Measurements from ENCODE around the gene SIVA1. TPM values are rescaled to one million over a fixed set of nuclear protein-coding genes. Genes with fewer than 3 reads are reported as not detected.

SIVA1 gene
- total RNA-seq, 1 donor from 2014 or later: 47.9 TPM

GRCh38 chr14:104774453-104775072 lies 21.6 kb downstream of the SIVA1 start:
- intact Hi-C loops (cut with micrococcal nuclease): no loop called here
- TF ChIP-seq, protein P1, sequence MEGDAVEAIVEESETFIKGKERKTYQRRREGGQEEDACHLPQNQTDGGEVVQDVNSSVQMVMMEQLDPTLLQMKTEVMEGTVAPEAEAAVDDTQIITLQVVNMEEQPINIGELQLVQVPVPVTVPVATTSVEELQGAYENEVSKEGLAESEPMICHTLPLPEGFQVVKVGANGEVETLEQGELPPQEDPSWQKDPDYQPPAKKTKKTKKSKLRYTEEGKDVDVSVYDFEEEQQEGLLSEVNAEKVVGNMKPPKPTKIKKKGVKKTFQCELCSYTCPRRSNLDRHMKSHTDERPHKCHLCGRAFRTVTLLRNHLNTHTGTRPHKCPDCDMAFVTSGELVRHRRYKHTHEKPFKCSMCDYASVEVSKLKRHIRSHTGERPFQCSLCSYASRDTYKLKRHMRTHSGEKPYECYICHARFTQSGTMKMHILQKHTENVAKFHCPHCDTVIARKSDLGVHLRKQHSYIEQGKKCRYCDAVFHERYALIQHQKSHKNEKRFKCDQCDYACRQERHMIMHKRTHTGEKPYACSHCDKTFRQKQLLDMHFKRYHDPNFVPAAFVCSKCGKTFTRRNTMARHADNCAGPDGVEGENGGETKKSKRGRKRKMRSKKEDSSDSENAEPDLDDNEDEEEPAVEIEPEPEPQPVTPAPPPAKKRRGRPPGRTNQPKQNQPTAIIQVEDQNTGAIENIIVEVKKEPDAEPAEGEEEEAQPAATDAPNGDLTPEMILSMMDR (IDR thresholded peaks at IDR 0.05): no peak
- Mint-ChIP-seq H3K9me3 (peaks cover 2% of the 10 kb centered on the region), H3K4me3 (no peak overlapping the region), H3K27ac (no peak overlapping the region), H3K4me1 (no peaks in the 10 kb centered on the region), H3K27me3 (no peaks in the 10 kb centered on the region), H3K36me3 (ENCODE audit: low read depth) (peaks cover 38% of the 10 kb centered on the region)
- ChIA-PET CTCF (no interaction called here), POLR2A (interaction anchor here (0.6 kb wide), 1 partner anchor 2000 kb away, joined by 3 read pairs; no protein-coding TSS in a partner anchor)
- ATAC-seq (ENCODE audit: low read depth) (no peak), DNase-seq (no peak)

DNA sequence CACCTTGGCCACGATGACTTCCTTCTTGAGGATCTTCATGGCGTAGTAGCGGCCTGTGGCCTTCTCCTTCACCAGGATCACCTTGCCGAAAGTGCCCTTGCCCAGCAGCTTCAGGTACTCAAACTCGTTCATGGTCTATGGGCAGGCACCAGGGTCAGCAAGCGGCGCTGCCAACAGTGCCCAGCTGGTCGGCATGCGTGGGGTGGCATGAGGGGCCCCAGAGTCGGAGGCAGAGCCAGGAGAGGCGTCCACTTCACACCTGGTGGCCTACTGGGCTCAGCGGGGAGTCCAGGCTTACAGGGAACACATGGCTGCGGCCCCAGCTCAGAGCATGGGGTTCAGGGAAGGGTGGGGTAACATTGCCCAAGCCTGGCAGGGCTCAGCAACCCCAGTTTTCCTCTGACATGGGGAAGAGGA lies 22.1 kb downstream of the SIVA1 start:
- H3K36me3 Mint-ChIP-seq (ENCODE audit: low read depth): peaks cover 33% of the 10 kb centered on the region
- CTCF ChIA-PET: no interaction called here
- POLR2A ChIA-PET: interaction anchor here (0.6 kb wide), 1 partner anchor 2000 kb away, joined by 3 read pairs; no protein-coding TSS in a partner anchor
- H3K27ac Mint-ChIP-seq: no peak overlapping the region
- H3K9me3 Mint-ChIP-seq: peaks cover 2% of the 10 kb centered on the region
- H3K4me1 Mint-ChIP-seq: no peaks in the 10 kb centered on the region
- H3K27me3 Mint-ChIP-seq: no peaks in the 10 kb centered on the region
- DNase-seq (no peak), ATAC-seq (ENCODE audit: low read depth) (no peak)
- no peak overlapping the region for H3K4me3 Mint-ChIP-seq
- TF ChIP-seq, protein P1 (IDR thresholded peaks at IDR 0.05): no peak
- intact Hi-C loops (cut with micrococcal nuclease): no loop called here

GRCh38 chr14:104776481-104776880 lies 23.5 kb downstream of the SIVA1 start:
- Mint-ChIP-seq H3K27me3 (no peaks in the 10 kb centered on the region), H3K4me1 (no peaks in the 10 kb centered on the region)
- CTCF ChIA-PET: no interaction called here

DNA sequence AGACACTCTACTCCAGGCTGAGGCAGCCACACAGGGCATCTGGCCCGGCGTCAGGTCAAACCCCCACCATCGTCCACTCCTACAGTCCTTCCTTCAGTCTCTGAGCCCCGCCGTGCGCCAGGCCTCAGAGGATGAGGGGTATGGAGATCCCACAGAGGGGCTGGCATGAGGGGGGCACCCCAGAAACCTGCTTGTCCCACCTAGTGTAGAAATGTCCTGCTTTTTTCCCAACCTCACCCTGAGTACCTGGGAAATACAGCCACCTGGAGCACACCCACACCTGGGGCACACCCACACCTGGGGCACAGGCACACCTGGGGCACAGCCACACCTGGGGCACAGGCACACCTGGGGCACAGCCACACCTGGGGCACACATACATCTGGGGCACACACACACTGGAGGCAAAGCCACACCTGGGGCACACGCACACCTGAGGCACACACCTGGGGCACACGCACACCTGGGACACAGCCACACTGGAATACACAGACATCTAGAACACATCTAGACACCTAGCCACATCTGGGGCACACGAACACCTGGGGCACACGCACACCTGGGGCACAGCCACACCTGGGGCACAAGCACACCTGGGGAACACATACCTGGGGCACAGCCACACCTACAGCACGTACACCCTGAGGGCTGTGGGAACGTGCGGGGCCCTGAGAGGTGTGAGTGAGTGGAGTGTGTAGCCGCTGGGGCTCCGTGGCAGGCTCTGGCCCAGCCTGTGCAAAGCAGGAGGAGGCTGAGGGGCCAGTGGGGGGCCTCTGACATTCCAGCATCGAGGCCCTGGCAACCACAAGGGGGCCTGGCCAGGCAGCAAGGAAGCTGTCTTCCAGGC lies 24.2 kb downstream of the SIVA1 start:
- peaks cover 19% of the 10 kb centered on the region for H3K36me3 Mint-ChIP-seq (ENCODE audit: low read depth)
- ATAC-seq (ENCODE audit: low read depth) (no peak), DNase-seq (no peak)
- TF ChIP-seq, protein P1 (IDR thresholded peaks at IDR 0.05): no peak
- H3K27me3 Mint-ChIP-seq: no peaks in the 10 kb centered on the region
- no peaks in the 10 kb centered on the region for H3K9me3 Mint-ChIP-seq
- no peak overlapping the region for H3K4me3 Mint-ChIP-seq
- no peak overlapping the region for H3K27ac Mint-ChIP-seq
- ChIA-PET CTCF (no interaction called here), POLR2A (no interaction called here)
- H3K4me1 Mint-ChIP-seq: no peaks in the 10 kb centered on the region
- intact Hi-C loops (cut with micrococcal nuclease): no loop called here

More at GRCh38 chr14:104776481-104776880, 23.5 kb downstream of the SIVA1 start:
- intact Hi-C loops (cut with micrococcal nuclease): no loop called here
- H3K27ac Mint-ChIP-seq: no peak overlapping the region
- DNase-seq (no peak), ATAC-seq (ENCODE audit: low read depth) (no peak)
- POLR2A ChIA-PET: no interaction called here
- no peaks in the 10 kb centered on the region for H3K9me3 Mint-ChIP-seq
- H3K4me3 Mint-ChIP-seq: no peak overlapping the region
- peaks cover 26% of the 10 kb centered on the region for H3K36me3 Mint-ChIP-seq (ENCODE audit: low read depth)
- TF ChIP-seq, protein P1 (IDR thresholded peaks at IDR 0.05): no peak

DNA sequence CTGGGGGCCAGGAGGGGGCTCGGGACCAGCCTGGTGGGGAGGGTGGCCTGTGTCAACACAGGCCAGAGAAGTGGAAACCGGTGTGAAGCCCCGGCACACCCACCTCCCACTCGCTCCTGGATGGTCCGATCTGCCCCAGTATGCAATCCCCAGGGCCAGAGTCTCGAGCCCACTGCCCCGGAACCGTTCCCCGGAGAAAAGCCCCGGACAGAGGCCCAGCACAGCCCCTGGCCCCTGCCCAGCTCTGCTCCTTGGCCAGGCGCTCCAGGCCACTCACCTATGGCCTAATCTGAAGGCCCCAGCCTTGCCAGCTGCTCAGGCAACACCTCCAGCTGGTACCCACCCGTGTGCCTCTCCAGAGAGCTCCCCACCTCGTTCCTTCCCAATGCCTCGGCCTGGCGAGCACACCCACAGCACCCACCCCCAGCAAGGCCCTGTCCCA lies 24.9 kb downstream of the SIVA1 start:
- Mint-ChIP-seq H3K4me1 (no peaks in the 10 kb centered on the region), H3K27ac (no peak overlapping the region), H3K36me3 (ENCODE audit: low read depth) (peaks cover 13% of the 10 kb centered on the region), H3K4me3 (no peak overlapping the region), H3K9me3 (no peaks in the 10 kb centered on the region), H3K27me3 (no peaks in the 10 kb centered on the region)
- DNase-seq: no peak
- CTCF ChIA-PET: no interaction called here
- POLR2A ChIA-PET: no interaction called here
- TF ChIP-seq, protein P1 (IDR thresholded peaks at IDR 0.05): no peak
- intact Hi-C loops (cut with micrococcal nuclease): no loop called here
- no peak for ATAC-seq (ENCODE audit: low read depth)
